Lung (tissue), 12 donors: Measurements from ENCODE around the gene CAMKMT. TPM values are rescaled to one million over a fixed set of nuclear protein-coding genes. Genes with fewer than 3 reads are reported as not detected.

Experiments used
- ATAC-seq: fragments of 200-7000 bp; cut with Tn5 transposase; one replicate; pipeline ENCODE4 v1.9.1; 2020; ENCODE audit warnings: moderate number of reproducible peaks; ENCODE audit not compliant: insufficient read depth, low FRiP score
- DNase-seq, 3 donors: peaks; one replicate each; pipeline ENCODE4 v3.0.0-alpha.2; 2013 to 2017
- H3K27ac ChIP-seq, 2 donors: one replicate each; pipeline ENCODE4 v1.5.1; 2013; ENCODE audit warnings: mild to moderate bottlenecking in 2 of 2, moderate library complexity in 2 of 2, control low read depth in 1 of 2, inconsistent platforms in 1 of 2, low read depth in 1 of 2, low read length in 1 of 2
- H3K27me3 ChIP-seq, 3 donors: one replicate each; pipeline ENCODE4 v1.5.1; 2013; ENCODE audit warnings: low read length in 2 of 3; ENCODE audit not compliant: control insufficient read depth in 3 of 3, insufficient read depth in 3 of 3
- H3K36me3 ChIP-seq, 4 donors: one replicate each; pipeline ENCODE4 v1.5.1; 2013; ENCODE audit warnings: low read length in 4 of 4, mild to moderate bottlenecking in 1 of 4, moderate library complexity in 1 of 4; ENCODE audit not compliant: control insufficient read depth in 4 of 4, insufficient read depth in 4 of 4
- H3K4me1 ChIP-seq, 5 donors: one replicate each; pipeline ENCODE4 v1.5.1; 2013; ENCODE audit warnings: low read length in 5 of 5, mild to moderate bottlenecking in 2 of 5, moderate library complexity in 1 of 5; ENCODE audit not compliant: control insufficient read depth in 5 of 5, insufficient read depth in 5 of 5
- H3K4me3 ChIP-seq: one replicate; pipeline ENCODE4 v1.5.1; 2013; ENCODE audit warnings: mild to moderate bottlenecking, control low read depth, moderate library complexity
- H3K9ac ChIP-seq, 2 donors: one replicate each; pipeline ENCODE4 v1.5.1; 2013; ENCODE audit warnings: low read length in 2 of 2, control low read depth in 1 of 2; ENCODE audit not compliant: insufficient read depth in 1 of 2
- H3K9me3 ChIP-seq, 4 donors: one replicate each; pipeline ENCODE4 v1.5.1; 2013; ENCODE audit warnings: low read length in 3 of 4, mild to moderate bottlenecking in 1 of 4, moderate library complexity in 1 of 4; ENCODE audit not compliant: control insufficient read depth in 4 of 4, insufficient read depth in 3 of 4
- CTCF ChIP-seq: IDR thresholded peaks from 2 replicates; pipeline ENCODE4 v1.5.1; 2012; ENCODE audit warnings: mild to moderate bottlenecking; ENCODE audit errors: control extremely low read depth, extremely low read depth
- WGBS, 2 donors: extraction: QIAGEN DNeasy Blood & Tissue Kit; methylation state at CpG; one replicate each; pipeline ENCODE4 v1.1.7; 2013; 5-methylcytosine and 5-hydroxymethylcytosine counted together
- polyA plus RNA-seq, 2 donors: library from polyadenylated mRNA; stranded (reverse); fragments of 200-250 nt; gene quantifications; one replicate each; pipeline ENCODE4 v1.2.1, GENCODE V29; 2013
- total RNA-seq, 2 donors: library from RNA; depleted of rRNA in 1 of 2; stranded (reverse); fragments of >200 nt in 1 of 2; gene quantifications; one replicate each; pipeline ENCODE4 v1.2.1, GENCODE V29; 2014 to 2021
- donor health status: control.
- donor health status: control.
- donor health status: Bipolar disorder and iron deficiency.
- donor health status: healthy.
- donor health status: DM: yes; HTN: yes; CAD: no.

The CAMKMT gene
- total and polyA plus RNA-seq, 4 donors: 3.6 to 19.7 (median 8.4) TPM

GRCh38 chr2:44632931-44633689 lies 271.4 kb downstream of the CAMKMT start:
- no peaks in the 10 kb centered on the region for H3K27me3 ChIP-seq
- no peaks in the 10 kb centered on the region for H3K36me3 ChIP-seq
- H3K9ac ChIP-seq: no peak overlapping the region
- no peak for DNase-seq
- ATAC-seq: no peak
- H3K4me1 ChIP-seq: no peaks in the 10 kb centered on the region
- no peak overlapping the region for H3K27ac ChIP-seq
- no peak for TF ChIP-seq CTCF
- 93 to 94% methylated on average over 4 of the region's 4 CpGs for WGBS, 2 donors
- H3K4me3 ChIP-seq: no peak overlapping the region
- peaks cover 0 to 3% (median 0%) of the 10 kb centered on the region in 4 donors for H3K9me3 ChIP-seq

- H3K9ac ChIP-seq: no peak overlapping the region
- TF ChIP-seq CTCF: no peak
- peaks cover 0 to 15% (median 0%) of the 10 kb centered on the region in 5 donors for H3K4me1 ChIP-seq
- ATAC-seq (no peak), DNase-seq (no peak)
- H3K36me3 ChIP-seq: no peaks in the 10 kb centered on the region
- 89 to 93% methylated on average over 2 of the region's 2 CpGs for WGBS, 2 donors
- H3K4me3 ChIP-seq: no peak overlapping the region
- H3K27me3 ChIP-seq: no peaks in the 10 kb centered on the region
- no peak overlapping the region for H3K27ac ChIP-seq
- H3K9me3 ChIP-seq: peaks cover 0 to 3% (median 0%) of the 10 kb centered on the region in 4 donors
Measured at GRCh38 chr2:44635725-44636124, 274.0 kb downstream of the CAMKMT start.

- H3K4me1 ChIP-seq: peaks cover 0 to 18% (median 0%) of the 10 kb centered on the region in 5 donors
Measured at GRCh38 chr2:44638649-44639048, 276.9 kb downstream of the CAMKMT start.

More at GRCh38 chr2:44638649-44639048, 276.9 kb downstream of the CAMKMT start:
- WGBS, 2 donors: 66 to 74% methylated on average over 4 of the region's 4 CpGs
- Histone ChIP-seq H3K27me3 (no peaks in the 10 kb centered on the region), H3K9me3 (no peaks in the 10 kb centered on the region), H3K9ac (no peak overlapping the region), H3K4me3 (no peak overlapping the region), H3K27ac (no peak overlapping the region), H3K36me3 (no peaks in the 10 kb centered on the region)
- no peak for TF ChIP-seq CTCF
- DNase-seq (no peak), ATAC-seq (no peak)
